Testis (tissue), 3 donors: ENCODE measurements around the gene IQGAP3. TPM values are rescaled to one million over a fixed set of nuclear protein-coding genes. Genes with fewer than 3 reads are reported as not detected.

Experiments used
- DNase-seq: peaks from one replicate; pipeline ENCODE4 v3.0.0-alpha.2; 2019
- H3K27ac ChIP-seq, 2 donors: fragments of 200-600 bp; sonication (generic); one replicate each; pipeline ENCODE4 v1.5.1; 2019
- H3K27me3 ChIP-seq: fragments of 200-600 bp; sonication (generic); one replicate; pipeline ENCODE4 v1.5.1; 2019
- H3K36me3 ChIP-seq: fragments of 200-600 bp; sonication (generic); one replicate; pipeline ENCODE4 v1.5.1; 2017; ENCODE audit warnings: low read depth; ENCODE audit errors: missing control alignments
- H3K4me1 ChIP-seq: fragments of 200-600 bp; sonication (generic); one replicate; pipeline ENCODE4 v1.5.1; 2019
- H3K4me3 ChIP-seq, 2 donors: fragments of 200-600 bp; sonication (generic); one replicate each; pipeline ENCODE4 v1.5.1; 2017 to 2019
- H3K9me3 ChIP-seq: fragments of 200-600 bp; sonication (generic); one replicate; pipeline ENCODE4 v1.5.1; 2017
- POLR2A ChIP-seq: fragments of 450-650 bp; IDR thresholded peaks from one replicate; pipeline ENCODE4 v1.6.1; 2017; ENCODE audit warnings: antibody characterized with exemption, mild to moderate bottlenecking, moderate library complexity
- whole genome bisulfite sequencing, 2 donors: methylation state at CpG; one replicate each; pipeline ENCODE4 v1.1.5; 2018; 5-methylcytosine and 5-hydroxymethylcytosine counted together
- intact Hi-C: fragments of 100-400 bp; cut with DNase I; formaldehyde crosslinking; loops from one replicate; pipeline ENCODE4 v1.15.1; 2023; ENCODE audit warnings: low total_unique reads
- polyA plus RNA-seq: library from polyadenylated mRNA; stranded (reverse); fragments of 350-450 nt; fragmentation: Illumina TruSeq; extraction: RNeasy Lipid Tissue Mini Kit (QIAGEN cat#74804); gene quantifications from one replicate; pipeline ENCODE4 v1.2.3, GENCODE V29; 2014; ENCODE audit warnings: low read depth, low replicate concordance; ENCODE audit not compliant: insufficient read depth
- total RNA-seq, 2 donors: library from RNA; depleted of rRNA; stranded (reverse); fragments of >200 nt; gene quantifications; one replicate each; pipeline ENCODE4 v1.2.3, GENCODE V29; 2016
- TF ChIP-seq, protein P1 (sequence below), 3 experiments: fragments of 450-650 bp in 2 of 3; fragments of 200-600 bp in 1 of 3; sonication (generic) in 1 of 3; IDR thresholded peaks; one replicate each; pipeline ENCODE4 v1.5.1; 2016 to 2019; ENCODE audit warnings: antibody characterized with exemption in 3 of 3, mild to moderate bottlenecking in 2 of 3, moderate library complexity in 1 of 3

The IQGAP3 gene
- total and polyA plus RNA-seq, 3 donors from 2014 or later = 5.6 to 13.4 (median 8.2) TPM

DNA sequence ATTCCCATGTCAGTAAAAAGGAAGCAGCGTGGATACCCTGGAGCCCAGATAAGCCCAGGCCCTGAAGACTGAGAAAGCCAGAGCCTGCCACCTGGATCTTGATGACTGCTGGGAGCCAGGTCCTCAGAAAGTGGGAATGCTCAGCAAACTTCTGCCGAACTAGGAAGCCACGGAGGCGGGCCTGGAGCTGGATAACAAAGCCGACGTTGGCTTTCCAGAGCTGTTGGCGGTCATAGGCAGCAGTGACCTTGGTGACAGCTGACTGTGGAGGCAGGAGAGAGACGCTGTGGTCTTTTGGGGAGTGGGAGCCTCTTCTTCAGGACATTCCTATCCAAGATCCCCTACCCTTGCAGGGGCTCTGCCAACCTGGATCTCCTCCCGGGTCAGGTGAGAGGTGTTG, 24.4 kb downstream of the IQGAP3 start:
- 72 to 93% methylated on average over 4 to 9 of the region's 9 CpGs for WGBS, 2 donors
- intact Hi-C loops = no loop called here
- Histone ChIP-seq H3K36me3 (no peaks in the 10 kb centered on the region), H3K27me3 (no peaks in the 10 kb centered on the region), H3K9me3 (no peaks in the 10 kb centered on the region), H3K27ac (no peak overlapping the region), H3K4me3 (no peak overlapping the region), H3K4me1 (no peaks in the 10 kb centered on the region)
- peak; percentile 23 for DNase-seq
- TF ChIP-seq, protein P1, sequence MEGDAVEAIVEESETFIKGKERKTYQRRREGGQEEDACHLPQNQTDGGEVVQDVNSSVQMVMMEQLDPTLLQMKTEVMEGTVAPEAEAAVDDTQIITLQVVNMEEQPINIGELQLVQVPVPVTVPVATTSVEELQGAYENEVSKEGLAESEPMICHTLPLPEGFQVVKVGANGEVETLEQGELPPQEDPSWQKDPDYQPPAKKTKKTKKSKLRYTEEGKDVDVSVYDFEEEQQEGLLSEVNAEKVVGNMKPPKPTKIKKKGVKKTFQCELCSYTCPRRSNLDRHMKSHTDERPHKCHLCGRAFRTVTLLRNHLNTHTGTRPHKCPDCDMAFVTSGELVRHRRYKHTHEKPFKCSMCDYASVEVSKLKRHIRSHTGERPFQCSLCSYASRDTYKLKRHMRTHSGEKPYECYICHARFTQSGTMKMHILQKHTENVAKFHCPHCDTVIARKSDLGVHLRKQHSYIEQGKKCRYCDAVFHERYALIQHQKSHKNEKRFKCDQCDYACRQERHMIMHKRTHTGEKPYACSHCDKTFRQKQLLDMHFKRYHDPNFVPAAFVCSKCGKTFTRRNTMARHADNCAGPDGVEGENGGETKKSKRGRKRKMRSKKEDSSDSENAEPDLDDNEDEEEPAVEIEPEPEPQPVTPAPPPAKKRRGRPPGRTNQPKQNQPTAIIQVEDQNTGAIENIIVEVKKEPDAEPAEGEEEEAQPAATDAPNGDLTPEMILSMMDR (IDR thresholded peaks at IDR 0.05) = no peak

DNA sequence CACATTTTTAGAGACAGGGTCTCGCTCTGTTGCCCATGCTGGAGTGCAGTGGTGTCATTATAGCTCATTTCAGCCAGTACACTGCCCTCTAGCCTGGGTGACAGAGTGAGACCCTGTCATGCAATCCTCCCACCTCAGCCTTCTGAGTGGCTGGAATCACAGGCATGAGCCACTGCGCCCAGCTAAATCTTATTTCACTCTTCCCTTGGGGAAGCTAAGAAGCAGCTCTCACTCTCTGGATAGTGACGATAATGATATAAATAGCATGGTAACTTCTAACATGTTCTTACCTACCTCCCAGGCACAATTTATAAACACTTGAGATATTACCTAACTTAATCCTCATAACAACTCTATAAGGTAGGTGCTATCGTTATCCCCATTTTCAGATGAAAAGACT, 24.9 kb downstream of the IQGAP3 start:
- 96 to 97% methylated on average over 4 of the region's 4 CpGs for WGBS, 2 donors
- no peak overlapping the region for H3K27ac ChIP-seq
- no peak for DNase-seq
- H3K4me1 ChIP-seq = no peaks in the 10 kb centered on the region
- no peaks in the 10 kb centered on the region for H3K27me3 ChIP-seq
- no peaks in the 10 kb centered on the region for H3K36me3 ChIP-seq
- no peak overlapping the region for H3K4me3 ChIP-seq
- no peak for TF ChIP-seq POLR2A
- TF ChIP-seq, protein P1 (IDR thresholded peaks at IDR 0.05) = no peak
- intact Hi-C loops = no loop called here
- no peaks in the 10 kb centered on the region for H3K9me3 ChIP-seq

DNA sequence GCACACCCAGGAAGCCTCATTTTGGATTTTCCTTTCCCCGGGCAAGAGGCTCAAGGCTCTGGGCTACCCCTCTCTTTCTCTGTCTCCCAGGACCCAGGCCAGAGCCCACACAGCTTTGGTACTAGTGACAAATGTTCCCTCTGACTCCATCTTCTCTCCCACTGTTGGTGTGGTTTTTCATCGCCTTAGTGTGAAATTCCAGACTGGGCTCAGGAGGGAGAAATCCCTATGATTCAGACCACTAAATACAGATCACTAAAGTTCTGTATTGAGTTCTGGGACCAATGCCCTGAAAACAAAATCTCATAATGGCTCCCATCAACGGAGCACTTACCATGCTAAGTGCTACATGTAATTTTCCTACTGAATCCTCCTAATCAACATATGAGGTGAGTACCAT, 26.1 kb downstream of the IQGAP3 start:
- 95 to 96% methylated on average over 3 of the region's 3 CpGs for WGBS, 2 donors
- Histone ChIP-seq H3K4me3 (no peak overlapping the region), H3K9me3 (no peaks in the 10 kb centered on the region), H3K4me1 (no peaks in the 10 kb centered on the region), H3K36me3 (no peaks in the 10 kb centered on the region), H3K27ac (no peak overlapping the region), H3K27me3 (no peaks in the 10 kb centered on the region)
- intact Hi-C loops = no loop called here
- TF ChIP-seq, protein P1 (IDR thresholded peaks at IDR 0.05) = no peak
- TF ChIP-seq POLR2A = no peak
- no peak for DNase-seq

DNA sequence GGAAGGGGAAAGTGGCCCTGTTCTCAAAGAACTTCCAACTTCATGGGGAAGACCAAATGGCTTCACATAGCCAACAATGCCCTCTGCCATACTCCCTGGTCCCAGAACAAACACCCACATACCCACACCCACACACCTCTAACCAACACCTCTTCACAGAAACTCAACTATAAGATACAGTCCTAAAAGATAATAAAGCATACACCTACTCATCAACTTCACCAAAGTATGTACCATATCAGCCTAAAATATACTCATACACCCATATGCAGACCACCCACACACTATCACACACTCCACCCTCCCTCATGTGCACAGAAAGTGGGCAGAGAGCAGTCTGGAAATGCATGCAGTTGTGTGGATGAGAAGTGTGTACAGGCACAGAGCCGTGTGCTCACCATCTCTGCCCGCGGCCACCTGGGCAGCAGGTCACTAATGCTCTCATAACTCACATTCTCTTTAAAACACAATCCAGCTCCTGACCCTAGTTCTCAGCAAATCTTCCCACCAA, 27.7 kb downstream of the IQGAP3 start:
- no peak for TF ChIP-seq POLR2A
- TF ChIP-seq, protein P1 (IDR thresholded peaks at IDR 0.05) = no peak
- Histone ChIP-seq H3K36me3 (no peaks in the 10 kb centered on the region), H3K27me3 (no peaks in the 10 kb centered on the region), H3K9me3 (no peaks in the 10 kb centered on the region), H3K4me1 (no peaks in the 10 kb centered on the region), H3K27ac (no peak overlapping the region), H3K4me3 (no peak overlapping the region)
- WGBS, 2 donors = 94 to 95% methylated on average over 3 of the region's 3 CpGs
- intact Hi-C loops = no loop called here
- DNase-seq = no peak

DNA sequence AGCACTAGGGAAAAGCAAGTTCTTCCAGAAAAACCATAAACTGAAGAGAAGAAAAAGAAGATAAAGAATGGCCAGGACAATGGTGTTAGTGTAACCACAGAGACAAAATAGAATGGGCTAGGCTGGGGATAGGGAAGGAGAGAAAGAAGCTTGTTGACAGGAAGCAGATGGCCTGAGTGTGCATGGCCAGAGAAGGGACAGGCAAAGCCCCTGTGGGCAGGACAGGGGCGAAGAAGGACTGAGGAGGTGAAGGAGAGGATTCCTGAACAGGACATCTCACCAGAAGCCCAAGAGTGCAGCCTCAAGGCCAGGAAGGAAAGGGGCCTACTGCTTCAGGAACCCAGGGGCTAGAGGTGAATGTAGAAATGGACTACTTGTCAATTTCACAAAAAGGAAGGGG, 29.3 kb downstream of the IQGAP3 start:
- Histone ChIP-seq H3K27ac (no peak overlapping the region), H3K4me3 (no peak overlapping the region), H3K27me3 (no peaks in the 10 kb centered on the region), H3K9me3 (no peaks in the 10 kb centered on the region), H3K4me1 (no peaks in the 10 kb centered on the region), H3K36me3 (no peaks in the 10 kb centered on the region)
- WGBS, 2 donors = 84% methylated on average over 1 of the region's 1 CpG
- TF ChIP-seq POLR2A = no peak
- TF ChIP-seq, protein P1 (IDR thresholded peaks at IDR 0.05) = no peak
- intact Hi-C loops = no loop called here
- no peak for DNase-seq
